Caki2 (cell line): ENCODE results near the gene CFAP65. TPM values are rescaled to one million over a fixed set of nuclear protein-coding genes. Genes with fewer than 3 reads are reported as not detected.

Source experiments
- DNase-seq: peaks from one replicate; pipeline ENCODE4 v3.0.0-alpha.2; 2015; ENCODE audit warnings: low read depth
- in situ Hi-C: cut with HindIII; loops from 2 replicates; pipeline ENCODE4 v1.10.0; 2016; ENCODE audit warnings: low sequenced_read_pairs, low pct_unique_long_range_greater_than_20kb, mixed read lengths
- total RNA-seq: library from RNA; depleted of rRNA; stranded (reverse); fragments of >200 nt; shearing (Covaris generic); gene quantifications from 2 replicates; pipeline ENCODE4 v1.2.3, GENCODE V29; 2014; ENCODE audit warnings: low replicate concordance

CFAP65 gene
- total RNA-seq, 1 experiment from 2014 or later, result not detected

DNA sequence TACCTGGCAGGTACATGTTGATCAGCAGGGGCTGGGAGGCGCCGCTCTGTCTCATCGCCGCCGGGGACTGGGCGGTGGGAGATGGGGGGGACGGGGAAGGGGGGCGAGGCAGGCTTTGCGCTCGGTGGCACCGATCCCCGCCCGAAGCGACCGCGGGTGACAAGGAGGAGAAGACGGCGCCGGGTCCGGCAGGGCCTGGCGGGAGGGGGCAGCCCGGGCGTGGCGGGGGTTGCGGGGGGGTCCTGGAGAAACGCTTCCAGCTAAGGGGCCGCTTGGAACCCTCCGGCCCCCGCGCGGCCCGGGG is 56.3 kb downstream of the CFAP65 start, which contains the start of gene FEV:
Gene FEV (minus strand): TSS at position 164 of the 304 bp plus-strand sequence. CDS start 109 bp downstream, at position 55.
- no peak for DNase-seq
- in situ Hi-C loops, result no loop called here

DNA sequence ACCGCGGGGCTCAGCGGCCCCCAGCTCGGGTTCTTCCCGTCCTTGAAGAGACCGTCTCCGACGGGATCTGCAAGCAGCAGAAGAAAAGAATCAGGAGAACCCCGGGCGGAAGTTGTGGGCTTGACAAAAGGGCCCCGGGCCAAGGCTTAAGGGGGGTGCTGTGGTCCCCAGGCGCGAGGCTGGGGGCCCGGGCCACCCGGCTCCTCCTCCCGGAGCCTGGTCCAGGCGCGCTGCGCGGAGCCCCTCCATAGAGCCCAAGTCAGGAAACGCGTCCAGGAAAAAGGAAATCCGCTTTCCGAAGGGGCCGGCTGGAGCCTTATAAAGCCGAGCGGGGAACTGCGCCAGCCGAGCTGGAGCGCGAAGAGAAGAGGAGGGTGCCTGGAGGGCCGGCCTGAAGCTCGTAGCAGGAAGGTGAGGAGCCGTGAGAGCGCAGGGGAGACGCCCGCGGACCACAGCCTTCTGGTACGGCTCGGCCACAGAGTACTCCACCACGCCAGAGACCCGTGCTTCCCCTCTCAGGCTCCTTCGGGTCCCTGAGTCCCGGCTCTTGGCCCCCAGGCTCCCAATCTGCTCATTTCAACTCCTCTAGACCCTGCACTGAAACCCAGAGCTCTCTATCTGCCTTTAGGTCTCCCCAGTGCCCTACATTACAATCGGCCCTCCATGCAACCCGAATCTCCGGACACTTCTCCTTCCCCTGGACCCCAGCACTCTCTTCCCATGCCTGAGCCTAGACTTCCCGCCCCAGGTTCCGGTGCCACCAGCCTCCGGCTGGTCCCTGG is 56.9 kb downstream of the CFAP65 start:
- in situ Hi-C loops, result no loop called here
- DNase-seq, result no peak

DNA sequence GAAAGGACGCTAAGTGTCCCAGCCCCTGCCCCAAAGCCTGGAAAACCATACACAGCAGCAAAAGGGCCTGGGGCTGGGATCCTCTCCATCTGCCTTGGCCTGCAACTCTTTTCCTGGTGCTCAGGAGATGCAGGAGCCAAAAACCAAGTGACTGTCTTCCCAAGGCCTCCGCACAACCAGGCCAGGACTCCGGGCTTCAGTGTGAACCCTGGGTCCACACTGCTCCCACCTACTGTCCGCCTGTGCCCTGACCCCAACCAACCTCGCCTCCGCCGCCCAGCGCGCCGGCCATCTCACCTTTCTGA is 57.4 kb downstream of the CFAP65 start:
- in situ Hi-C loops, result no loop called here

DNA sequence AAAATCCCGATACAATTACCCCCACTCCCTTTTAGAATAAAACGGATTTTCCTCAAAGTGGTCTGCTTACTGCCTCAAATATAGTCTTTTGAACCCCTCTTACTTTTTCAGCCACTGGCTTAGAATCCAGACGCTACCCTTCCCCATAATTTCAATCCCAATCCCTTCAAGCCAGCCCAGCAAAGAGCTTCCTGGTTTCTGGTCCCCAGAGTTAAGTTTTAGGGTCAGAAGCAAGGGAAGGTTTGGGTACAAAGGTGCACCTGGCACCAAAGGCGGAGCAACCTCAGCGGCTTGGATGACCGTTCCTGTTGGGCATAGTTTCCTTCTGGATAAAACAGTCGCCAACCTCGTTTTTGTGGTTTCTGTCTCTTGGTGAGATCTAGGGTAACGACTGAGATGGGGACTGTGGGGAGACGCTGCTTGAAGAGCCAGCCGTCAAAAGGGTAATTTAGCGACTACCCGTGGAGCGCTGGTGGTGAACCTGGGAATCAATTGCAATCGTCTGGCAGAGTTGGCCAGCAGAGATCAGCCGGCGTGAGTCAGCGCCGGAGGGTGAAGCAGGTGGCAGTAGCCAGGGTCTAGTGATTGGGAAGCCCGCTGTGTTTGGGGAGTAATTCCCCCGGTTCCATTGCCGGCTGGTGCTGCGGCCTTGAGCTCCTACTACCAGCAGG is 57.9 kb downstream of the CFAP65 start:
- in situ Hi-C loops, result no loop called here
- no peak for DNase-seq

More for the DNA sequence above, 57.4 kb downstream of the CFAP65 start:
- no peak for DNase-seq

DNA sequence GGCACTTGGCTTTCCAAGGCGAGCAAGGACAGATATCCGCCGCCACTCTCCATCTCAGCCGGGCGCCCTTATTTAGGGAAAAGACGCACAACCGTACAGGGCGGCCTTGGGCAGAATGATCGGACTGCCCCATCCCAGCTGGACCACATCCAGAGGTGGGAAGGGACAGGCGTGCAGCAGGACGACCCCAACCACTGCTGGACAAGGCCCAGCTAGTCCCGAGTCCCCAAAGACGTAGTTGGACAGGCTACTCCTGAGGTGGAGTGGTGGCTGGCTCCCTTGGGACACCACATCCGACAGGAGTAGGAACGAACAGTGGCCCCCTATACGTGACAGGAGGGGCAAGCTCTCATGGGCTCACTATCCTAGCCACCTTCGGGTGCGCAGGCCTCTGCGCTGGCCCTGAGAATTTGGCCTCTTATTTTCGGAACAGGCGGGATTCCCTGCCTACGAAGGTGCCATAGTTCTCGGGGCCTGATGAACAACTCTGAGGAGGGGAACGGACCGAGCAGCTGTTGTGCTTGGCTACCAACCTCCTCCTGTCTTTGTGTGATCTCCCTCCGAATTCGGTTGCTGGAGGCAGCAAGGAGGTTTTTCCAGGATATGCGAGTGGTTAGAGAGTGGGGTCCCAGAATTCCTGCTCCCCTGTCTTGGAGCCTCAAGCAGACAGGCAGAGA is 58.6 kb downstream of the CFAP65 start:
- in situ Hi-C loops, result no loop called here
- no peak for DNase-seq

DNA sequence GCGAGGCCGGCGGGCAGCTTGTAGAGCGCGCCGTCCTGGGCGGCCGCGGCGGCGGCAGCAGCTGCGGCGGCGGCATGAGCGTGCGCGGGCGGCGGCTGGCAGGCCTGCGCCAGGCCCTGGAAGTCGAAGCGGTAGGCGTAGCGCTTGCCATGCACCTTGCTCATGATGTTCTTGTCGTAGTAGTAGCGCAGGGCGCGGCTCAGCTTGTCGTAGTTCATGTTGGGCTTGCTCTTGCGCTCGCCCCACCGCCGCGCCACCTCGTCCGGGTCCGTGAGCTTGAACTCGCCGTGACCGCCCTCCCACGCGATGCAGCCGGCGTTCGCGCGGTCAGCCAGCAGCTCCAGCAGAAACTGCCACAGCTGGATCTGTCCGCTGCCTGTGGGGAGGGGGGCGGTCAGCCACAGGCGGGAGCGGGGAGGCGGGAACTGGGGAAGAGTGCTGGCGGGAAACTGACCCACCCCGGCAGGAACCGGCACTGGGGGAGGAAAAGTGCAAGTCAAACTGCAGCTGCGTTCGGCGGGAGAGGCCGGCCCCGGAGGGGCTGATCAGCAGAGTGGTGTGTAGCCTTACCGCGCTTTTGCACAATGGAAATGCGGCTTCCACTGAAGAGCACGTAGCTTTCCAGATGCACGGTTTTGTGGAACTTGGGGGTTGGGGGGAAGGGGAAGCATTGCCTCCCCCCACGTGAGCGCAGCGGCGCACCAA is 59.3 kb downstream of the CFAP65 start:
- DNase-seq, result no peak

DNA sequence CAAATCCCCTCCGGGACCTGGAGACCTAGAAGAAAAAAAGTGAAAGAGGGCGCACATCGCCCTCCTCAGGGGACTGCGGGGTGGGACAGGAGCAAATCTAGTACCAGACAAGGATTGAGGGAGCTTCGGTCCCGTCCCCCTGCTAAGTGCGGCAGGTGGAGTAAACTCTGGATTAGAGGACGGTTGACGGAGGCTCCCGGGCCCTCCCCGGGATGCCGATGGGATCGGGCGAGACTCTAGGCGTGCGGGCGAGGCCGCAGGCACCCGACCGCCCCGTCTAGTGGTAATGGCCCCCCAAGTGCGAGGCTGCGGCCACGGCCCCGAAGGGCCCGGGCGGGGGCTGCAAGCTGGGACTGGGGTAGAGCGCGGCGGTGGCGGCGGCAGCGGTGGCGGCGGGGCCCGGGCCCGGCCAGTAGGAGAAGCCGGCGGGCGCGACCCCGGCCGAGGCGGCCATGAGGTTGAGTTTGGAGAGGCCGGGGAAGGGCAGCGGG is 59.9 kb downstream of the CFAP65 start:
- in situ Hi-C loops, result no loop called here
- DNase-seq, result no peak

More for the DNA sequence above, 59.3 kb downstream of the CFAP65 start:
- in situ Hi-C loops, result no loop called here

DNA sequence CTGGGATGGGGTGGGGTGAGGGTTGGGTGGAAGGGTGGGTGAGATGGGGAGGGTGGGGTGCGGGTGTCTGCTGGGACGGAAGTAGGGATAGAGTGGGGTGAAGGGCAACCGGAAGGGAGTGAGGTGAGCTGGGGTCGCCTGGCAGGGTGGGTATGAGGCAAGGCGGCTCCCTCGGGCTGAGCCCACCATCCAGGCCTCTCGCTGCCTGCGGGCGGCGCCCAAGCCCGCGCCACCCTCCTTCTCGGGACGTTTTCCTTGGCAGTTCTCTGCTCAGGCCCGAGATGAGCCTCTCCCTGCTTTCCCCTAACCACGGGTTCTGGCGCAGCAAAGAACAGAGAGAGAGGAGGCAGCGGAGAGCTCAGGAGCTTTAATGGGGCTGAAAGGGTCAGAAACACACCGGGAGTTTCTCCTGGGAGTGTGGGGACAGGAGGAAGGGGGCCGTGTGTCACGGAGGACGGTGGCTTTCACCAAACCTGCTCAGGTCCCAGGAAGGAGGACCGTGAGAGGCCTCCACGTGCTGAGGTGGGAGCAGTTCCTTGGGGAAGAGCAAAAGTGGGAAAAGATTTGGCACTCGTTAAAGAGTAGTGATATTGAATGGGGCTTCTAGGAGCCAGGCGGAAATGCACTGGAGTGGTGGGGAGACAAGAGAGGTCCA is 60.5 kb downstream of the CFAP65 start:
- in situ Hi-C loops, result no loop called here
- no peak for DNase-seq

DNA sequence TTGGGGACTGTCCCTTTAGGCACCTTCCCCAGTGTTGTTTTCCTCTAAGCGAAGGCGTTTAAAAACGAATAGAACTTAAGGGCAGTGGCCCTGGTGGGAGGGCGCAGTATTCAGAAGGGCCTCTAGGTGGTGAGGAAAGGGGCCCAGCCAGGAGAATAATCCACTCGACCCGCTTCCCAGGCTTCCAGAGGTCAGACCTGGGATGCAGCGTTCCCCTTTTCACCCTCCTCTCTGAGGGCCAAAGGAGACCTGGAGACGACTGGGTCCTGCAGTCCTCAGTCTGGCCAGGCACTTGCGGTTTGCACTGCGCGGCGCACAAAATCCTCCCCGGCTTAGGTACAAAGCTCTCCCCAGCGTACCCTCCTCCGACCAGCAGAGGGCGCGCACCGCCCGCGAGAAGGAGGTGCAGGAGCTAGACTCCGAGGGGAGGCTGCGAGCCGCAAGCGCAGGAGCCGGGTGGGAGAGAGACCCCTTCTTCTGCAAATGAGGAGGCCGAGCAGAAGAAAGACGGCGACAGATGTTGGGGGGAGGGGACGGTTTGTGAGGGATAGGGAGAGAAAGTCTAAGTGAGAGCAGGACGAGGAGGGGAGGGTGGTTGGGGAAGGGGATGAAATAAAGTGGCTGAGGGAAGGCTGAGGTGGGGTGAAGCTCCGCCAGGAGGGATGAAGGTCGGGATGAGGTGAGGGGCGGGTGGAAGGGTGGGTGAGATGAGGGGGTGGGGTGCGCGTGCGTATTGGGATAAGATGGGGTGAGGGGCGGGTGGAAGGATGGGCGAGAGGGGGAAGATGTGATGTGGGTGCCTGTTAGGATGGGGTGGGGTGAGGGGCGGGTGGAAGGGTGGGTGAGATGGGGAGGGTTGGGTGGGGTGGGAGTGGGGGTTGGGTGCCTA is 61.2 kb downstream of the CFAP65 start:
- peak; percentile 81 for DNase-seq
- in situ Hi-C loops, result no loop called here

DNA sequence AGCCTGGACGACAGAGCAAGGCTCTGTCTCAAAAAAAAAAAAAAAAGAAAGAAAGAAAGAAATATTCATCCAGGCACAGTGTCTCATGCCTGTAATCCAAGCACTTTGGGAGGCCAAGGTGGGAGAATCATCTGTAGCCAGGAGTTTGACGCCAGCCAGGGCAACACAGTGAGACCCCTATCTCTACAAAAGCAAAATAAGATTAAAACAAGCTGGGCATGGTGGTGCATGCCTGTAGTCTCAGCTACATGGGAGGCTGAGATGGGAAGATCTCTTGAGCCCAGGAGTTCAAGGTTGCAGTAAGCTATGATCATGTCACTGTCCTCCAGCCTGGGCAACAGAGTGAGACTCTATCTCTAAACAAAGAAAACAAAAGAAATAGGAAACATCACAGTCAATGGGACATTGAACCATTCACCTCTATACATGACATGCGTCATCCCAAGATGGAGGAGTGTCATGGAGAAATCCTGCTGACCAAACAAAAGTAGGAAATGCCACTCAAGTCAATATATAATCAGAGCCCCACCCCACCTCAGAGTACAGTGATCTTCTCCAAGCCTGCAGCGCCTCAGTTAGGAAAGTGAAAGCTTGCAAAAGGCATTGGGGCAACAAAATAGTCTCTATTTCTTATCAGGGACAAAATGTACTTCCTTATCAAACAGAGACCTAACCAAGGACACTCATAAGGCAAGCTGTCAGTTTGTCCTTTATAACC is 66.1 kb downstream of the CFAP65 start:
- in situ Hi-C loops, result no loop called here
- no peak for DNase-seq

DNA sequence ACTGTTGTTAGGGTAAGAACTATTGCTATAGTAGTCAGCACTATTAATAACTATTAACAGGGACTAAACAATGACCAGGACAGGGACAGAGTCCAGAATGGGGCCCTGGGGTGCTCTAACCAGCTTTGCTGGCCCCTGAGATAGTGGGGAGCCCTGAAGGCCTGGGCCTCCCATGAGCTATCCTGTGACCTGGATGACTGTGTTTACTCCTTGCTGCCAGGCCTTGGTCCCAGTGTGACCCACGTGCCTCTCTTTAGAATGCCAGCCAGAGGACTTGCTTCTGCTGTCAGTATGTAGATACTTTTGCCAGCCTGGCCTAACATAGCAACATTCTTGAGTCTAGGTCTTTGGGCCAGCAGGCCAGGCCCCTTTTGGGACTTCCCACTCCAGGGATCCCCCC is 70.4 kb downstream of the CFAP65 start:
- in situ Hi-C loops, result no loop called here
- DNase-seq, result no peak

DNA sequence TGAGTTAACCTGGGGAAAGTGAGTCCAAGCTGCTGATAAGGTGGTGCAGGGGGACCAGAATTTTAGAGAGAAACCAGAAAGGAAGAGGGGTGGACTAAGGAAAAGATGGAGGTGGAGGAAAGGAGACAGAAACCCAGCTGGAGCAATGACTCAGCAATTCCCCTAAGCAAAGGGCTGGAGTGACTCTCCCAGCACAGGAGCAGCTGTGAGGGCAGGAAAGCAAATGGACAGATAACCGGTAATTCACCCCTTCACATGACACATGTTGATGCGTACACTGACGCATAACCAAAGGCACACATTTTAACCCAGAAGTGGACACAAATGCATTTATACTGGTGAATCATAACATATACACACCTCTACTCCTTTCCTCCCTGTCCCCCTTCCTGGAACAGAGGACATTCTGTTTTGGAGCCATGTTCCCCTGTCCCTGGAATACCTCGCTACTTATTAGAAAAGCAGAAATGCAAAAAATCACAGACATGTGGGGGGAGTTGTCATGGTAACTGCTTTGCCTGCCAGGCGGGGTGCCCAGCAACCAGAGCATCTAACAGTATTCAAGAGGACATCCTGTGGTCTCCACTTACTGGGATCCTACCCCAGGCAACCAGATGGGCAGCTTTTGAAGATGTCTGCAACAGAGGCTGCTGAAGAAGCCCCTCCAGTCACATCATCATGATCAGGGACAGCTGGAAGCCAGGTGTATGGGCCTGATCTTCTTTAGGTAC is 77.1 kb downstream of the CFAP65 start:
- DNase-seq, result peak; percentile 95
- in situ Hi-C loops, result no loop called here

DNA sequence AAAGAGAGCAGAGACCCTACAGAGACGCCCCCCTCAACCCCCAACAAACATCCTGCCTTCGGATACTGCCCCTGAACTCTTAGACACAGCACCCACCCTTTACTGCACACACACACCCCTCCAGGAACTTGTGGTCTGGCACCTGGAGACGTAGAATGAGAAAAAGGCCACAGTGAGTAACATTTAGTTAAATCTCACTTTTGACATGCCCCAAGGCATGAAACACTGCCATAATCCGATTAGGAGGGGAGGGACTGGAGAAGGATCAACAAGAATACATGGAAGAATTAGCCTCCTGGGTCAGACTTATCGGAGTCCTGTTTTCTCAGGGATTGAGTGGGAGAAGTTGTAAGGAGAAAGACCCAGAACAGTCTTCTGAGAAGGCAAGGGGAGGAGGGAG is 77.7 kb downstream of the CFAP65 start:
- DNase-seq, result no peak
- in situ Hi-C loops, result no loop called here

DNA sequence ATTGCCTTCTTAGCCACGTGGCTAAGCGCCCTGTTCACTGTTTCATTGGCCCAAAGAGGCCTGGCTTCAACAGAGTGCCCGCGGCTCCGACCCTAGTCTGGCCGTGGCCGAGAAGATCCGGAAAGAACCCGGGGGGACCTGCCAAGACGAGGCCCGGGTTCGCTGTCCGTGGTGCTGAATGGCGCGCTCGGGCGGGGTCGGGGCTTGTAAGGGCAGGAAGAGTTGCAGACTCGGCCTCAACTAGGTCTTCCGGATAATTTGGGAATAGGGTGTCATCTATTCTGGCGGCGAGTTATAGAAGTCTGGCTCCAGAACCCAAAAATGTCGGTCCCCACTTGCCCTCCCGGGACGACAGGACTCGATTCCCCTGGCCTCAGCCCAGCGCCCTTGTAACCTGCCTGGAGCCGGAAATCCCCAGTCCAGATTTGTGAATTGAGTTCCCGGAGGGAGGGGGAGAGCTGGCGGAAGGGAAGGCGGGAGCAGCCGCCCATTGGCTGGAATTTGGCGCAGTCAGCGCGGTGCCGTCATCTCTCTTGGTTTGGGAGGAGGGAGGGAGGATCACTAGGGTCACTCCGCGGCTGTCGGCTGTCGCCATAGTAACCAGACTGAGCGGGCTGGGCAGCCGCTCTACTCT is 78.3 kb downstream of the CFAP65 start:
- in situ Hi-C loops, result no loop called here
- peak; percentile 99 for DNase-seq

DNA sequence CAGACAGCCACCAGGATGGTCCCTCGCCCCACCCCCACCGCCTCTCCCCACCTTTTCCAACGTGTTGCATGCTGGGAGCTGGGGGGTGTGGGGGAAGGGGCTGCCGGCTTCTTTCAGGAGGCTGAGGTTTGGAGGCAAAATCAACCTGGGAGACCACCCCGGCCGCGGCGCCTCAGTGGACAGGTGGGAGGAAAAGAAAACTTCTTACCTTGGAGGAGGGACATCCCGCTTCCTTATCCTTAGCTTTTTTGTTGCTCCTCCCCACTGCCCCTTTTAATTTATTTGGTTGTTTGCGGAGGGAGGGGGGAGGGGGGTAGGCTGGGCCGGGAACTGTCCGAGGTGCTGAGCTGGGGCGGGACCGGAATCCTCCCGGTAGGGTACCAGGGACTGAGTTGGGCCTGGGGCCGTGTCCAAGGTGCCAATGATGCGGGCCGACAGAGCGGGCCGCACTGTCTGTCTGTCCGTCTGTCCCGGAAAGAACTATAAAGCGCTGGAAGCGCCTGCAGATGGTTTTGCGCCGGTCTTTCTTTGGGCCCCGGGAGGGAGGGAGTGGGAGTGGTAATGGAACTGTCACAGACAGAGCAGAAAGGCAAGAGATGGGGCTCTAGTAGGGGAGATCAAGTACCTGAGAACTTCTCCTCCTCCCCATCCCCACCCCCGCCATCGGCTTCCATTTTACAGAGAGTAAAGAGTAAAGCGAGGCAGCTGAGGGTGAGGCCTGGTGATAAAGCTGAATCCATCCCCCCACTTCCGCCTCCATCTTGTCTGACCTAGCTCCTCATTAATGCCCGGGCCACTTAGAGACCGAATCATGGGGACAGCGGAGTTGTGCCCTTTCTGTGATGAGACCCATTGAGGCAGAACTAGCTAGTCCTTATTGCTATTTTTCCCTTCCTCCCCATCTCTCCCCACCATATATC is 79.4 kb downstream of the CFAP65 start:
- peak; percentile 42 for DNase-seq
- in situ Hi-C loops, result no loop called here
